ENCODE data around the gene ACOT7. TPM values are rescaled to one million over a fixed set of nuclear protein-coding genes. Genes with fewer than 3 reads are reported as not detected.

Gene ACOT7
- total RNA-seq, 4 donors from 2014 or later: 5.6 to 55.0 (median 31.0) TPM

DNA sequence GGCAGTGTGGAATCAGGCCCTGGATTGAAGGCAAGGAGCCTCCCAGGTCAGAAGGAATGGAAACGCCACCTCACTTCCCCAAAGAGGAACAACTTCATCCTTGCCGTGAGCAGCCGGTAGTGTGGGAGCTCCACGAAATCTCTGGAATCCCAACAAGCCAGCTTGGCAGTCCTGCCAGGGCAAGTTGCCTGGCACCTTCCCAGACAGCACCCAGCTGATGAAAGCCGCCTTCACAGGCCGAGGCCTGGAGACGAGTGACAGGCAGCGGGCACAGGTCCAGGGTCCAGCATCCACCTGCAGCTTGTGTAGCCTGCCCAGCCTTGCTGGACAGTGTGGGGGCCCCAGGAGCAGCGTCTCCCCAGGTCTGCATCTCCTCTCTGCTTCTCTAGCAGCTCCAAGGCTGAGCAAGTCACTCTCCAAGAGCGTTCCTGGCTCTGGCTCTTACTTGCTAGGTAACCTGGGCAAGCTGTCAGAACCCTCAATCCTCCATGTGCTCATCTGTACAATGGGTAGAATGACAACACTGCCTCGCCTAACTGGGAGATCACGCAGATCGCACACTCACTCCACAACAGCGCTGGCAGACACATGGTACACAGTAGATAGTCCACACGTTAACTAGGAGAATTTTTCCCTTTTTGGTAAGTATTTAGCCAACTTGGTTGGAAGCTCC, 43.0 kb downstream of the ACOT7 start:
- no peak overlapping the region for H3K4me3 ChIP-seq
- DNase-seq: peak; percentile 29
- H3K36me3 ChIP-seq: no peaks in the 10 kb centered on the region
- 86% methylated on average over 13 of the region's 15 CpGs; no CpG with 5 or more reads in 1 of the 2 donors for WGBS, 2 donors (ENCODE audit: low coverage in 1 of 2)
- peaks cover 14 to 53% (median 47%) of the 10 kb centered on the region in 4 donors for H3K4me1 ChIP-seq
- TF ChIP-seq, protein P1, sequence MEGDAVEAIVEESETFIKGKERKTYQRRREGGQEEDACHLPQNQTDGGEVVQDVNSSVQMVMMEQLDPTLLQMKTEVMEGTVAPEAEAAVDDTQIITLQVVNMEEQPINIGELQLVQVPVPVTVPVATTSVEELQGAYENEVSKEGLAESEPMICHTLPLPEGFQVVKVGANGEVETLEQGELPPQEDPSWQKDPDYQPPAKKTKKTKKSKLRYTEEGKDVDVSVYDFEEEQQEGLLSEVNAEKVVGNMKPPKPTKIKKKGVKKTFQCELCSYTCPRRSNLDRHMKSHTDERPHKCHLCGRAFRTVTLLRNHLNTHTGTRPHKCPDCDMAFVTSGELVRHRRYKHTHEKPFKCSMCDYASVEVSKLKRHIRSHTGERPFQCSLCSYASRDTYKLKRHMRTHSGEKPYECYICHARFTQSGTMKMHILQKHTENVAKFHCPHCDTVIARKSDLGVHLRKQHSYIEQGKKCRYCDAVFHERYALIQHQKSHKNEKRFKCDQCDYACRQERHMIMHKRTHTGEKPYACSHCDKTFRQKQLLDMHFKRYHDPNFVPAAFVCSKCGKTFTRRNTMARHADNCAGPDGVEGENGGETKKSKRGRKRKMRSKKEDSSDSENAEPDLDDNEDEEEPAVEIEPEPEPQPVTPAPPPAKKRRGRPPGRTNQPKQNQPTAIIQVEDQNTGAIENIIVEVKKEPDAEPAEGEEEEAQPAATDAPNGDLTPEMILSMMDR (IDR thresholded peaks at IDR 0.05): no peak
- TF ChIP-seq POLR2AphosphoS5 (IDR thresholded peaks at IDR 0.05): no peak
- TF ChIP-seq EP300 (IDR thresholded peaks at IDR 0.05; ENCODE audit: low read depth): no peak
- no peak for TF ChIP-seq POLR2A (IDR thresholded peaks at IDR 0.05)
- no peaks in the 10 kb centered on the region for H3K27me3 ChIP-seq
- intact Hi-C loops (cut with DNase I; ENCODE audit: low total_unique reads) (no loop called here), in situ Hi-C loops (cut with MboI; ENCODE audit: low pct_ligation_motif_present in 1 of 4, low pct_unique_long_range_greater_than_20kb in 1 of 4, low sequenced_read_pairs in 3 of 4) (loop anchor here in 1 of 4 donors (10.0 kb wide), 1 partner anchor 54 kb away; no protein-coding TSS in a partner anchor)
- peak overlapping the region in 1 of 4 donors; percentile 81 for H3K27ac ChIP-seq
- H3K9me3 ChIP-seq: no peaks in the 10 kb centered on the region

DNA sequence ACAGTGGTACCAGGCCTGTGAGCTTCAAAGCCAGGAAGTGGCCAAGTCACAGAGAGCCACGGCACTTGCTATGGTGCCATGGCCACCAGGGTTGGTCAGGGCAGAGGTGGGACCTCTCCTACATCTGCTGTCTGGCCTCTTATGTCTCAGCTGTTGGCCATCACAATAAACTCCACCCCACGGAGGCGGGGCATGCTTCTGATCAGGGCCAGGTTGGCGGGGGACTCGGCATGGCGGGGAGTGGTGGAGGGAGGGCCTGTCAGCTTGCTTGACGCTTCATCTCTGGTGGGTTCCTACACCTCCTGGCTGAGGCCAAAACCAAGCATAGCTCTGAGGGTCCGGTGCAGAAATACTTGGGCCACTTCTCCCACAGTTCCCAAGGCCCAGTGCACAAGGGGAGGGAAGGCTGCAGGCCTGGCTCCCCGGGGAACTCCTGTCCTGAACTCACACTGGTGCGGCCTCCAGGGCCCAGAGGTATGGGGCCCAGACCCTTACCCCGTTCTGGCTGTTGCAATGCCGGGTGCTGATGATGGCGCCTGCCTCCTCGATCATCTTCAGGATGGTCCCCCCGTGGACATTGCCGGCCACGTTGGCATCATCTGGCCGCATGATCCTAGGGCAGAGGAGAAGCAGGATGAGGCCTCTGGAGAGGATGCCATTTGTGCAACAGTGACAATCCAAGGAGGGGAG, 44.2 kb downstream of the ACOT7 start:
- 84% methylated on average over 14 of the region's 18 CpGs; no CpG with 5 or more reads in 1 of the 2 donors for WGBS, 2 donors (ENCODE audit: low coverage in 1 of 2)
- in situ Hi-C loops (cut with MboI; ENCODE audit: low pct_ligation_motif_present in 1 of 4, low pct_unique_long_range_greater_than_20kb in 1 of 4, low sequenced_read_pairs in 3 of 4): loop anchor here (5.0 to 25.0 kb wide), 5 partner anchors 55 to 312 kb away; partner anchors contain the start of genes KCNAB2 (in 2 of the 4) and HES3 (in 1 of the 4)
- Histone ChIP-seq H3K4me1 (peaks cover 13 to 51% (median 43%) of the 10 kb centered on the region in 4 donors), H3K27ac (peak overlapping the region in 3 of 4 donors; percentile 52 to 68 (median 56)), H3K36me3 (no peaks in the 10 kb centered on the region), H3K27me3 (no peaks in the 10 kb centered on the region), H3K9me3 (no peaks in the 10 kb centered on the region), H3K4me3 (no peak overlapping the region)
- intact Hi-C loops (cut with DNase I; ENCODE audit: low total_unique reads): no loop called here
- TF ChIP-seq, protein P1 (IDR thresholded peaks at IDR 0.05): no peak
- no peak for TF ChIP-seq POLR2AphosphoS5 (IDR thresholded peaks at IDR 0.05)
- TF ChIP-seq POLR2A (IDR thresholded peaks at IDR 0.05): no peak
- TF ChIP-seq EP300 (IDR thresholded peaks at IDR 0.05; ENCODE audit: low read depth): no peak
- DNase-seq: no peak

DNA sequence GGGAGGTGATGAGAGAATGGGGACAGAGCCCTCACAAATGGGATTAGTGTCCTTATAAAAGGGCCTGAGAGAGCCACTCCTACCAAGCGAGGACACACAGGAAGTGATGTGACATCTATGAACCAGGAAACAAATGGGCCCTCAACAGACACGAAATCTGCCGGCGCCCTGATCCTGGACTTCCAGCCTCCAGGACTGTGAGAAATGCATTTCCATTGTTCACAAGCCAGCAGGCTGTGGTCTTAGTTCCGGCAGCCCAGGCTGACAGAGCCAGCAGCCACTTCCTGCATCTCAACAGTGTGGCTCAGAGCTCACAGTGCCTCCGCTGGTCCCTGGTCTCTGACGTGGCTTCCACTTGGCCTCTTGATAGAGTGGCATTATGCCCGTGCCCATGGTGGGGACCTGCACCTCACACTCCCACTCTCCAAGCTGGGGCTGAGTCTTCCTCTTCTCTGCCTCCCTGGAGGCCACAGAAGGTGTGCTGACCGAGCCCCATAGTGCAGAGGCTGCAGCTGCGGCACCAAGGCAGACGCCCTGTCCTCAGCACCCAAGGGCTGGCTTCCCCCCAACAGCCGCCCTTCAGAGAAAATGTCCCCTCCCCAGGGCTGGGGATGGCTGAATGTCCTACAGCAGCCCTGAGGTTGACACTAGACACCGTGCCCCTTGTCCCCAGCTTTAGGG, 44.9 kb downstream of the ACOT7 start:
- intact Hi-C loops (cut with DNase I; ENCODE audit: low total_unique reads): no loop called here
- WGBS, 2 donors (ENCODE audit: low coverage in 1 of 2): 37 to 68% methylated on average over 2 to 13 of the region's 13 CpGs
- Histone ChIP-seq H3K4me3 (no peak overlapping the region), H3K27ac (peak overlapping the region; percentile 52 to 68 (median 60)), H3K36me3 (no peaks in the 10 kb centered on the region), H3K4me1 (peaks cover 6 to 50% (median 42%) of the 10 kb centered on the region in 4 donors), H3K9me3 (no peaks in the 10 kb centered on the region), H3K27me3 (no peaks in the 10 kb centered on the region)
- peak; percentile 43 for DNase-seq
- in situ Hi-C loops (cut with MboI; ENCODE audit: low pct_ligation_motif_present in 1 of 4, low pct_unique_long_range_greater_than_20kb in 1 of 4, low sequenced_read_pairs in 3 of 4): loop anchor here (5.0 to 25.0 kb wide), 5 partner anchors 56 to 311 kb away; partner anchors contain the start of genes KCNAB2 (in 2 of the 4) and HES3 (in 1 of the 4)
- no peak for TF ChIP-seq POLR2A (IDR thresholded peaks at IDR 0.05)
- TF ChIP-seq EP300 (IDR thresholded peaks at IDR 0.05; ENCODE audit: low read depth): no peak
- TF ChIP-seq, protein P1 (IDR thresholded peaks at IDR 0.05): no peak
- TF ChIP-seq POLR2AphosphoS5 (IDR thresholded peaks at IDR 0.05): no peak

Data from transverse colon (tissue), 4 donors.